HepG2 (cell line): ENCODE data around the gene SPATA32. TPM values are rescaled to one million over a fixed set of nuclear protein-coding genes. Genes with fewer than 3 reads are reported as not detected.

Experiments
- ATAC-seq: fragments of 200-7000 bp; cut with Tn5 transposase; 3 replicates; pipeline ENCODE4 v1.9.1; 2020; ENCODE audit warnings: mild to moderate bottlenecking, moderate library complexity
- BruUV-seq: library from RNA; stranded (reverse); fragments of 400-500 nt; replicated peaks from 2 replicates; lab custom pipeline; 2021; lab: Mats Ljungman, UMichigan
- CTCF ChIA-PET: fragments of 300-600 bp; formaldehyde crosslinking; extraction: SDS; loops from one replicate; lab custom pipeline; 2021; ENCODE audit warnings: low total read pairs, inconsistent platforms, low intra/inter-chr PET ratio; lab: Yijun Ruan, JAX
- POLR2A ChIA-PET: fragments of 350-600 bp; sonication (Branson Sonifier 250); formaldehyde crosslinking; loops from one replicate; lab custom pipeline; 2020; ENCODE audit warnings: antibody characterized with exemption, inconsistent platforms; lab: Yijun Ruan, JAX
- DNase-seq: peaks from one replicate; pipeline ENCODE4 v3.0.0-alpha.2; 2015; ENCODE audit warnings: low spot score
- FAIRE-seq: peaks from 3 replicates; lab custom pipeline; 2011; peaks lifted over from hg19 to GRCh38; lab: Jason Lieb, UNC
- H2AFZ ChIP-seq: one replicate; pipeline ENCODE4 v1.6.1; 2011; ENCODE audit warnings: low read length, inconsistent platforms
- H3K27ac ChIP-seq: fragments of 300-600 bp; 3 replicates; pipeline ENCODE4 v1.8.0; 2011; ENCODE audit warnings: mixed run types, mild to moderate bottlenecking, mixed read lengths, low read length, inconsistent platforms; ENCODE audit not compliant: insufficient read depth; ENCODE audit errors: extremely low read length
- H3K27me3 ChIP-seq, 2 experiments: fragments of 200-600 bp in 1 of 2; 2 replicates in 1 of 2; 3 replicates in 1 of 2; pipeline versions ENCODE4 v1.6.0 to v1.8.0; 2011; ENCODE audit warnings: low read length in 2 of 2, mild to moderate bottlenecking in 2 of 2, moderate library complexity in 2 of 2, inconsistent platforms in 1 of 2; ENCODE audit not compliant: insufficient read depth in 2 of 2, control insufficient read depth in 1 of 2
- H3K36me3 ChIP-seq, 2 experiments: fragments of 200-600 bp in 1 of 2; replicated peaks in 1 of 2; 2 replicates in 1 of 2; 3 replicates in 1 of 2; pipeline versions ENCODE4 v1.5.1 to v1.8.0; 2011; ENCODE audit warnings: low read length in 2 of 2, inconsistent platforms in 1 of 2; ENCODE audit not compliant: insufficient read depth in 2 of 2, control insufficient read depth in 1 of 2
- H3K4me1 ChIP-seq: 2 replicates; pipeline ENCODE4 v1.5.1; 2012; ENCODE audit warnings: low read length, inconsistent platforms; ENCODE audit not compliant: insufficient read depth
- H3K4me2 ChIP-seq: 2 replicates; pipeline ENCODE4 v1.6.0; 2011; ENCODE audit warnings: low read depth, low read length, inconsistent platforms
- H3K4me3 ChIP-seq, 3 experiments: fragments of 200-600 bp in 1 of 3; sonication (generic), shearing (Covaris generic) in 1 of 3; replicated peaks in 1 of 3; 2 replicates each; pipeline ENCODE4 v1.5.1; 2011 to 2016; ENCODE audit warnings: low read length in 3 of 3, inconsistent platforms in 2 of 3, low read depth in 2 of 3, mild to moderate bottlenecking in 2 of 3, control low read depth in 1 of 3, mixed read lengths in 1 of 3; ENCODE audit not compliant: insufficient read depth in 1 of 3
- H3K79me2 ChIP-seq: one replicate; pipeline ENCODE4 v1.6.1; 2011; ENCODE audit warnings: low read length, inconsistent platforms; ENCODE audit not compliant: insufficient read depth
- H3K9ac ChIP-seq: 2 replicates; pipeline ENCODE4 v1.6.0; 2011; ENCODE audit warnings: mild to moderate bottlenecking, low read depth, low read length, inconsistent platforms; ENCODE audit not compliant: insufficient read depth
- H3K9me3 ChIP-seq: 2 replicates; pipeline ENCODE4 v1.5.1; 2012; ENCODE audit warnings: mild to moderate bottlenecking, low read length
- H4K20me1 ChIP-seq: 2 replicates; pipeline ENCODE4 v1.6.0; 2011; ENCODE audit warnings: inconsistent platforms, mild to moderate bottlenecking, low read length, moderate library complexity; ENCODE audit not compliant: insufficient read depth
- CREB1 ChIP-seq, 2 experiments: fragments of 450-650 bp in 1 of 2; IDR thresholded peaks; 2 replicates each; pipeline ENCODE4 v1.6.1; 2016 to 2017; ENCODE audit warnings: control low read depth in 1 of 2, mild to moderate bottlenecking in 1 of 2, missing compliant biosample characterization in 1 of 2, missing genetic modification characterization in 1 of 2
- KDM2A ChIP-seq: sonication (generic); formaldehyde crosslinking; IDR thresholded peaks from 2 replicates; pipeline ENCODE4 v1.4.0; 2020; ENCODE audit warnings: low read depth, missing genetic modification reagents, borderline replicate concordance
- MAZ ChIP-seq, 2 experiments: sonication (generic) in 1 of 2; formaldehyde crosslinking in 1 of 2; IDR thresholded peaks; 2 replicates each; pipeline versions ENCODE4 v1.5.0 to v1.6.1; 2012 to 2020; ENCODE audit warnings: low read depth in 2 of 2, mild to moderate bottlenecking in 2 of 2, borderline replicate concordance in 1 of 2, improper control_type of control experiment in 1 of 2, low read length in 1 of 2, missing genetic modification reagents in 1 of 2, moderate library complexity in 1 of 2
- PCBP1 ChIP-seq: fragments of 200-400 bp; formaldehyde crosslinking; IDR thresholded peaks from 2 replicates; pipeline ENCODE4 v1.6.1; 2017; ENCODE audit warnings: mild to moderate bottlenecking, low read depth, low read length, borderline replicate concordance
- PRDM10 ChIP-seq: sonication (generic); formaldehyde crosslinking; IDR thresholded peaks from 2 replicates; pipeline ENCODE4 v1.4.0; 2020; ENCODE audit warnings: low read depth, missing genetic modification reagents
- RXRA ChIP-seq: sonication (generic); formaldehyde crosslinking; IDR thresholded peaks from 2 replicates; pipeline ENCODE4 v1.5.1; 2020; ENCODE audit warnings: missing genetic modification reagents
- SP2 ChIP-seq: sonication (generic); formaldehyde crosslinking; IDR thresholded peaks from 2 replicates; pipeline ENCODE4 v1.5.1; 2020; ENCODE audit warnings: mild to moderate bottlenecking, missing genetic modification reagents
- ZNF841 ChIP-seq: sonication (generic); formaldehyde crosslinking; IDR thresholded peaks from 2 replicates; pipeline ENCODE4 v1.8.1; 2023; ENCODE audit warnings: missing genetic modification reagents, borderline replicate concordance
- ZNF883 ChIP-seq: sonication (generic); formaldehyde crosslinking; IDR thresholded peaks from 2 replicates; pipeline ENCODE4 v1.5.1; 2020; ENCODE audit warnings: mild to moderate bottlenecking, missing genetic modification reagents; ENCODE audit errors: not compliant biosample characterization
- WGBS: methylation state at CpG from one replicate; pipeline ENCODE4 v1.1.6; 2017; ENCODE audit warnings: low lambda C conversion rate; 5-methylcytosine and 5-hydroxymethylcytosine counted together
- in situ Hi-C: cut with HindIII; loops from 2 replicates; pipeline ENCODE4 v1.10.0; 2017; ENCODE audit warnings: low pct_unique_long_range_greater_than_20kb; ENCODE audit not compliant: extremely low pct_ligation_motif_present
- intact Hi-C: fragments of 100-400 bp; cut with micrococcal nuclease; formaldehyde crosslinking; loops from one replicate; pipeline ENCODE4 v1.10.0; 2022; ENCODE audit not compliant: unreplicated experiment
- polyA plus RNA-seq, 8 experiments: library from polyadenylated mRNA; depleted of rRNA in 3 of 8; stranded (reverse) in 7 of 8; unstranded in 1 of 8; fragments of >200 nt; fragmentation: Illumina TruSeq in 4 of 8; extraction: Trizol in 4 of 8; gene quantifications; 2 replicates each; pipeline versions ENCODE4 v1.2.1 to v1.2.3, GENCODE V29; 2011 to 2016; ENCODE audit warnings: low read depth in 4 of 8, missing spikeins in 1 of 8, mixed read lengths in 1 of 8; ENCODE audit not compliant: insufficient read depth in 1 of 8
- total RNA-seq, 5 experiments: library from RNA; depleted of rRNA; stranded (reverse); fragments of >200 nt; fragmentation: Illumina TruSeq; extraction: Trizol; gene quantifications; 2 replicates each; pipeline ENCODE4 v1.2.3, GENCODE V29; 2016; ENCODE audit warnings: low read depth in 1 of 5
- TF ChIP-seq, protein P1 (sequence below): sonication (generic); formaldehyde crosslinking; IDR thresholded peaks from 2 replicates; pipeline ENCODE4 v1.4.0; 2020; ENCODE audit warnings: missing genetic modification reagents

The SPATA32 gene
- total and polyA plus RNA-seq, 2 of the 13 experiments (the other 11 are each of a cell fraction or from before 2014, with no cell fraction given) = not detected

GRCh38 chr17:45243750-45244149 lies 18.1 kb downstream of the SPATA32 start:
- in situ Hi-C loops = no loop called here
- no TSS peak for BruUV-seq
- peaks cover 13 to 71% of the 10 kb centered on the region in 2 experiments; a peak in 4 of 5 replicates for H3K27me3 ChIP-seq
- H3K4me2 ChIP-seq = no peak overlapping the region
- intact Hi-C loops = no loop called here
- WGBS = 71% methylated on average over 16 of the region's 18 CpGs
- ATAC-seq = no peak
- no peaks in the 10 kb centered on the region for H3K36me3 ChIP-seq
- no peaks in the 10 kb centered on the region for H3K79me2 ChIP-seq
- no peak overlapping the region for H3K9ac ChIP-seq
- CTCF ChIA-PET = no interaction called here
- DNase-seq = no peak
- no peak overlapping the region for H2AFZ ChIP-seq
- 0 out of 2 replicates have a peak, but pooled peaks have one; percentile 28 for TF ChIP-seq RXRA (CRISPR knock-in tag)
- 0 out of 2 replicates have a peak, but pooled peaks have one; percentile 41 for TF ChIP-seq PCBP1
- TF ChIP-seq PRDM10 (CRISPR knock-in tag) = no peak
- TF ChIP-seq SP2 (CRISPR knock-in tag) = no peak
- TF ChIP-seq ZNF841 (CRISPR knock-in tag) = no peak
- 0 out of 2 replicates have a peak, but pooled peaks have one; percentile 12 for TF ChIP-seq KDM2A (CRISPR knock-in tag)
- TF ChIP-seq, protein P1, sequence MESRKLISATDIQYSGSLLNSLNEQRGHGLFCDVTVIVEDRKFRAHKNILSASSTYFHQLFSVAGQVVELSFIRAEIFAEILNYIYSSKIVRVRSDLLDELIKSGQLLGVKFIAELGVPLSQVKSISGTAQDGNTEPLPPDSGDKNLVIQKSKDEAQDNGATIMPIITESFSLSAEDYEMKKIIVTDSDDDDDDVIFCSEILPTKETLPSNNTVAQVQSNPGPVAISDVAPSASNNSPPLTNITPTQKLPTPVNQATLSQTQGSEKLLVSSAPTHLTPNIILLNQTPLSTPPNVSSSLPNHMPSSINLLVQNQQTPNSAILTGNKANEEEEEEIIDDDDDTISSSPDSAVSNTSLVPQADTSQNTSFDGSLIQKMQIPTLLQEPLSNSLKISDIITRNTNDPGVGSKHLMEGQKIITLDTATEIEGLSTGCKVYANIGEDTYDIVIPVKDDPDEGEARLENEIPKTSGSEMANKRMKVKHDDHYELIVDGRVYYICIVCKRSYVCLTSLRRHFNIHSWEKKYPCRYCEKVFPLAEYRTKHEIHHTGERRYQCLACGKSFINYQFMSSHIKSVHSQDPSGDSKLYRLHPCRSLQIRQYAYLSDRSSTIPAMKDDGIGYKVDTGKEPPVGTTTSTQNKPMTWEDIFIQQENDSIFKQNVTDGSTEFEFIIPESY (CRISPR knock-in tag) = peak; percentile 65
- no peak for TF ChIP-seq CREB1 (IDR thresholded peaks at IDR 0.05)
- TF ChIP-seq CREB1 (CRISPR knock-in tag; IDR thresholded peaks at IDR 0.05) = no peak
- no peak for TF ChIP-seq MAZ (IDR thresholded peaks at IDR 0.05; ENCODE audit: borderline replicate concordance, low read depth, low read length)
- TF ChIP-seq MAZ (CRISPR knock-in tag; IDR thresholded peaks at IDR 0.05; ENCODE audit: low read depth) = no peak
- no peak for TF ChIP-seq ZNF883
- TF ChIP-seq, all 625 proteins: peak for 4
- no peaks in the 10 kb centered on the region for H4K20me1 ChIP-seq
- H3K4me3 ChIP-seq = no peak overlapping the region
- H3K9me3 ChIP-seq = no peaks in the 10 kb centered on the region
- POLR2A ChIA-PET = interaction anchor here (1.2 to 1.5 kb wide), 2 partner anchors 14 to 95 kb away, joined by 3 read pairs; no protein-coding TSS in a partner anchor
- FAIRE-seq = no peak
- H3K27ac ChIP-seq = no peak overlapping the region
- H3K4me1 ChIP-seq = peaks cover 37% of the 10 kb centered on the region
